GM21381 (cell line): ENCODE measurements around the gene EID2.

Experiments
- ATAC-seq: cut with Tn5 transposase; IDR thresholded peaks from one replicate; pipeline ENCODE4 v1.9.1; 2021; ENCODE audit warnings: mild to moderate bottlenecking, moderate library complexity; ENCODE audit not compliant: unreplicated experiment

The EID2 gene

DNA sequence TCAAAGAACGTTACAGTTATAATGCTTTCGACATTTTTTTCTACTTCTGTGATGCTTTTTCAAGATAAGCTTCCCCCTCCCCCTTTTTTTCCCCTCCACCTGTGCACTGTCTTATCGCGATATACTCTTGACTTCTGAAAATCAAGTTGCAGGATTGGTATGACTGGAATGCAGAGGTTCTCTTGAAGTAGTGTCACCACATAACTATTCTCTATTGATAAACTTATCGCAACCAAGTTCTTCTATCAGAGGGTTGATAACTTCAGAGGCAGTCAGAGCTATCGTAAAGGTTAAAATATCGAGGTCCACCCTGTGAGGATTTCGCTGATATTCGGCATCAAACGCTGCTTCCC is 820 bp downstream of the EID2 start:
- no peak for ATAC-seq

DNA sequence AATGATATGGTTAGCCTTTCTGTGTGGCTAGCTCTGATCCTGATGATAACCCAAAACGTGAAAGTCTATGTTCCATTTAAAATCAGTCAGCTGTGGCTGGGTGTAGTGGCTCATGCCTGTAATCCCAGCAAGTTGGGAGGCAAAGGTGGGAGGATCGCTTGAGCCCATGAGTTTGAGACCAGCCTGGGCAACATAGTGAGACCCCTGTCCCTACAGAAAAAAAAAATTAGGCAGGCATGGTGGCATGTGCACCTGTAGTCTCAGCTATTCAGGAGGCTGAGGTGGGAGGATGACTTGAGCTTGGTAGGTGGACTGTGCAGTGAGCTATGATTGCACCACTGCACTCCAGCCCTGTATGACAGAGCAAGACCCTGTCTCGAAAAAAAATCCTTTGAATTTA is 6.2 kb downstream of the EID2 start:
- ATAC-seq: no peak

DNA sequence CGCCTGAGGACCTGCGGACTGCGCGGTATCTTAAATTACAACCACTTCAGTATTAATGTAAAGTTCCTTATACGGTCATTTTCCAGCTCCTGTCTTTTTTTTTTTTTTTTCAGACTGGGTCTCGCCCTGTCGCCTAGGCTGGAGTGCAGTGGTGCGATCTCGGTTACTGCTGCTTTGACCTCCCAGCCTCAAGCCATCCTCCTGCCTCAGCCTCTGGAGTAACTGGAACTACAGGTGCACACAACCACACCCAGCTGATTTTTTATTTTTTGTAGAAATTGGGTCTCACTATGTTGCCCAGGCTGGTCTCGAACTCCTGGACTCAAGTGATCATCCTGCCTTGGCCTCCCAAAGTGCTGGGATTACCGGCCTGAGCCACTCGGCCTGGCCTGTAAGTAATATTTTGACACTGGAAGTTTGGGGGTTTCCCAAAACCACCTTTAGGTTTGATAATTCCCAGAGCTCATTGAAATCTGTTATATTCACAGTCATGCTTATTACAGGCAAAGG is 6.9 kb downstream of the EID2 start:
- ATAC-seq: no peak

DNA sequence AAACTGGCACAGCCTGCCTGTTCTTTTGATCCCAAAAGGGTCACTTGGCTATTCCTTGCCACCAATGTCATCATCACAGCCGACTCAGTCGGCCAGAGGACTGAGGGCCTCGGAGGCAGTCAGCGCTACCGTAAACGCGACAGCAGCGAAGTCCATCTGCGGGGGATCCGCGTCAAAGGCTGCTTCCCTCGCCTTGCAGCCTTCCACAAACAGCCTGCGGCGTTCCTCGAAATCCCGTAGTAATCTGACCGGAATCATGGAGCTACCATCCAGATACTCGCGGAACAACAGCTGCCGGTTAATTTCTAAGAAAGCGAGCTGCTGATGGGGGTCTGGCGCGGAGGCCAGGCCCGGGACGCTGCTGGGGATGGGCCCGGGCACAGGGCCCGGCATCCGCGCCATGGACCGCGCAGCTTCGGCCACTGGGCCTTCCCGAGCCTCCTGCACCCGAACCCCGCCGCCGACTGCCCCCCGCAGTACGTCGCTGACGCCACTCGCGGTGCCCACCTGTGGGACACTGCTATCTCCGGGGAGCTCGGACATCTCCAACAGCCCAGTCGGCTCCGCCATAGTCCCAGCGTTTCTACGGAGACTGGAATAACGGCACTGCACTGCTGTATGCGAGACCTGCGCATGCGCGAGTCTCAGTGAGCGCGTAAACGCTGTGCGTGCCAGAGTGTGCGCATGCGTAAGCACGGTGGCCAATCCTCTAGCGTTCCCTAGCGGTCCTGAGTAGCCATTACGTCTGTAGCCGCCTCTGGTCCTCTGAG is 7.5 kb downstream of the EID2 start, which contains the start of gene EID2B:
Gene EID2B (minus strand): TSS at position 620 of the 770 bp plus-strand sequence. CDS start 50 bp downstream, at position 570.
- ATAC-seq: peak; percentile 82

DNA sequence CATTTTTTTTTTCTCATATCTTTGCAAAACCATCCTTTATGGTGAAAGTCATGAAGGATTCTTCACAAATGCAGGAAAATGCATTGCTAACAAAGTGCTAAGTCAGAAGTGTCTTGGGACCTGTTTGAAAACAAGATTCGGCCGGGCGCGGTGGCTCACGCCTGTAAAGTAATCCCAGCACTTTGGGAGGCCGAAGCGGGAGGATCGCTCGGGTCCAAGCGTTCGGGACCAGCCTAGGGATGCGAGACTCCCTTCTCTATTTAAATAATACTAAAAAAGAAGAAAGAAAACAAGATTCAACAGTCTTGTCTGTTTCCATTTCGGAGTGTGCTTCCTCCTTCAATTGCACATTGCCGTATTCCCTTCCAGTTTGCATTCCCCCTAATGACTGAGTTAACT is 8.1 kb downstream of the EID2 start:
- no peak for ATAC-seq

DNA sequence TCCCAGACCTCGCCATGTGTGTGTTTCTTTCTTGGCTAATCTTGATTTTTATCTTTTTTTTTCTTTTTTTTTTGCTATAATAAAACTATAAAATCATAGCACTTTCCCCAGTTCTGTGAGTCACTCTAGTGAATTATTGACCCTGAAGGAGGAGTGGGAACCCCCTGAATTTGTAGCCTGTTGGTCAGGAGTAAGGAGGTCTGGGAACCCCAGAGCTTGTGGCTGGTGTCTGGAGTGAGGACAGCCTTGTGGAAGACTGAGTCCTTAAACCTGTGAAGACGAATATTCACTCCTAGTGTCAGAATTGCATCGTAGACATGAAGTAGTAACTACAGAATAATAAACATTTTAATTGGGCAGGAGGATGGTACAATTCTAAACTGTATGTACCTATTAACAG is 14.8 kb downstream of the EID2 start:
- no peak for ATAC-seq

DNA sequence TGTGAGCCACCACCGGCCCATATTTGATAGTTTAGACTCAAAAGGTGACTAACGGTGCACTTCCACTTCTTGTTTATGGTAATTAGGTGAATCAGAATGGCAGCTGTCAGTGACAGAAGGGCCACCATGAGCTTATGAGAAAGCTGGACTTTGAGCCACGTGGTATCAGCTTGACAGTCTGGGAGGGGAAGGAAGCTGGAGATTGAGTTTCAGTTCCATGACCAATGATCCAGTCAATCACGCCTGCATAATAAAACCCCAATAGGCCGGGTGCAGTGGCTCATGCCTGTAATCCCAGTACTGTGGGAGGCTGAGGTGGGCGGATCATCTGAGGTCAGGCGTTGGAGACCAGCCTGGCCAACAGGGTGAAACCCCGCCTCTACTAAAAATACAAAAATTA is 15.5 kb downstream of the EID2 start:
- ATAC-seq: no peak

DNA sequence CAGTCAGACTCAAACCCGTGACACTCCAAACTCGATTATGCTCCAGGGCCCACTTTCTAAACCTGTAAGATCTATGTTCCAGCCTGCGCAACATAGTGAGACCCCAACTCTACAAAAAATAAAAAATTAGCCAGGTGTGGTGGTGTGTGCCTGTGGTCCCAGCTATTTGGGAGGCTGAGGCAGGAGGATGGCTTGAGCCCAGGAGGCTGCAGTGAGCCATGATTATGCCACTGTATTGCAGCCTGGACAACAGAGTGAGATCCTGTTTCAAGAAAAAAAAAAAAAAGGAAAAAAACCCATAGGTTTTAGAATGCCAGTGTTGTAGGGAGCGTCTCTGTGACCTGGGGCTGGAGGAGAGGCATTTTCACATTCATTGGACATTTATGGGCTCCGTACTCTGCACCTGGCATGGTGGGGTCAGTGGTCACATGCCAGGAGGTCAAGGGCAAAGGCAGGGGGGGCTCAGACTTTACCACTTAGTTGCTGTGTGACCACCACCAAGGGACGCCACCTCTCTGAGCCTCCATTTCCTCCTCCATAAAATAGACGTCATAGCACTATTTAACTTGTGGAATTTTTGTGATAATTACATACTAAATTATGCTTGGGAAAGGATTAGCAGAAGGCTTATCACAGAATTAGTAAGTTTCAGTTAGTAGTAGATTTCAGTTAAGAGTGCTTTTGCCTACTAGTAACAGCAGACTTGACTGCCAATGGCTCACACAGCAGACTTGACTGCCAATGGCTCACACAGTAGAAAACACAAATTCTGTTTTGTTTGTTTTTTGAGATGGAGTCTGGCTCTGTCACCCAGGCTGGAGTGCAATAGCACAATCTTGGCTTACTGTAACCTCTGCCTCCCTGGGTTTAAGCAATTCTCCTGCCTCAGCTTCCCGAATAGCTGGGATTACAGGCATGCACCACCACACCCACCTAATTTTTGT is 19.1 kb downstream of the EID2 start:
- no peak for ATAC-seq

DNA sequence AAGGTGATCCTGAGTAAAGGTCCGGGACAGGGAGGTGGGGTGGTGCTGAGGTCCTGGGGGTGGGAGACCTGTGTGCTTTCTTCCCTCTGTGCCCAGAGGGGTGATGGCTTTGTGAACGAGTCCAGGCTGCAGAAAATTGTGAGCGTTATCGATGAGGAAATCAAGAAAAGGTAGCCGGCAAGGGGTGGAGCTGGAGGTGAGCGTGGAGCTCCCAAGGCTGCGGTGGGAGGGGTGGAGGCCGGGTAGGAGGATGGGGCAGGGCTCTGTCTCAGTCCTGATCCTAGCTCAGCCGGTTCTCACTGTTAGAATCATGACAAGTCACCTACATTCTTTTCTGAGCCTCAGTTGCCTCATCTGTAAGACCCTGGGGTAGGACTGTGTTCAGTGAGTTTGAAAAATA is 21.0 kb downstream of the EID2 start:
- no peak for ATAC-seq

DNA sequence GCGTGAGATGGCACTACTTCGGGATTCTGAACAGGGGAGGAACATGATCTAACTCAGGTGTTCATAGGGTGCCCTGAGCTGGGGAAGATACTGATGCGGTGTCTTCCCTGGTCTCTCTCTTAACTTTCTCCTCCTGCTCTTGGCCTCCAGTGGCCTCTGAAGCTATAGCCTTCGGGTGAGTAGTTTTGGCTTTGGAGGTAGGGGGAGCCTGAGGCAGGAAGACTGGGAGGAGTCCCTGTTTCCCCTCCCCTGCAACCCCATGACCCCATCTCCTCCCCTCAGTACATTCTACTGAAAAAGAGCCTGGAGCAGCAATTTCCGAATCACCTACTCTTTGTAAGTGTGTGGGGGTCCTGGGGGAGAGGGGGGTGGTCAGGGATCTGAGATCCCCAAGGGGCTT is 21.5 kb downstream of the EID2 start:
- no peak for ATAC-seq

DNA sequence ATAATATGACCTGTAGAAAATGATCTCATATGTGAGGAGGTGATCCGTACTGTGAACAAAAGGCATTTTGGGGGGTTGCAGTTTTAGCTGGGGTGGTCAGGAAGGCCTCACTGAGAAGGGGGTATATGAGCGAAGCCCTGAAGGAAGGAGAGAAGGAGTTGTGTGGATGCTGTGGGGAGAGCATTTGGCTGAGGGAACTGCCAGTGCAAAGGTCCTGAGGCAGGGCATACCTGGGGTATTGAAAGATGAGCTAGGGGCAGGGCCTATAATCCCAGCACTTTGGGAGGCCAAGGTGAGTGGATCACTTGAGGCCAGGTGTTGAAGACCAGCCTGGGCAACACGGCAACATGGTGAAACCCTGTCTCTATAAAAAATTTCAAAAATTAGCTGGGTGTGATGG is 22.5 kb downstream of the EID2 start:
- no peak for ATAC-seq

DNA sequence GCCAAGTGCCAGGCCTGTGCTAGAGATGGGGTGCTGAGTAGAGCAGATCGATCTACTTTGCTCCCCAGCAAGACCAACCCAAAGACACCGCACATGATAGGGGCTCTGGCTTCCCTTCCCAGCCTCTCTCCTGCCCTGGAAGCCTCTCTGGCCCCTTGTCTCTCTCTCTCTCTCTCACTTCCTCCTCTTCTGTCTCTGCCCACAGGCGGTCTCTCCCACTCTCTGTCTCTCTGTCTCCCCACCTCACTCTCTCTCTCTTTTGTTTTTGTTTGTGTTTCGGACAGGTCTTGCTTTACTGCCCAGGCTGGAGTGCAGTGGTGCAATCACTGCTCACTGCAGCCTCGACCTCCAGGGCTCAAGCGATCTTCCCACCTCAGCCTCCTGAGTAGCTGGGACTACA is 23.7 kb downstream of the EID2 start:
- no peak for ATAC-seq

DNA sequence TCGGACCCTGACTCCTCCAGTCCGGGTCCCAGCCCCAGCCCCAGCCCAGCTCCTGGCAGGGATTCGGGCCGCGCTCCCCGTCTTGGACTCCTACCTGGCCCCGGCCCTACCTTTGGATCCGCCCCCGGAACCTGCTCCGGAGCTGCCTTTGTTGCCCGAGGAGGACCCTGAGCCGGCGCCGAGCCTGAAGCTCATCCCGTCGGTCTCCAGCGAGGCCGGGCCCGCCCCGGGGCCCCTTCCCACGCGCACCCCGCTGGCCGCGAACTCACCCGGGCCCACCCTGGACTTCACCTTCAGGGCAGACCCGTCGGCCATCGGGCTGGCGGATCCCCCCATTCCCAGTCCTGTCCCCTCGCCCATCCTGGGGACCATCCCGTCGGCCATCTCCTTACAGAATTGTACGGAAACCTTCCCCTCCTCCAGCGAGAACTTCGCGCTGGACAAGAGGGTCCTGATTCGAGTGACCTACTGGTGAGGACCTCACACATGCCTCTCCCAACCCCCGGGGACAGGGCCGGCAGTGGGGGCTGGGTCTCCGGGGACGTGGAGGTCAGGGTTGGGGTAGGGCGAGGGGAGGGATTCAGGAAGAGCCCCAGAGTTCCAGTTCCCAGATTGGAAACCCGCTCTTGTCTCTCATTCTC is 24.3 kb downstream of the EID2 start:
- ATAC-seq: no peak

DNA sequence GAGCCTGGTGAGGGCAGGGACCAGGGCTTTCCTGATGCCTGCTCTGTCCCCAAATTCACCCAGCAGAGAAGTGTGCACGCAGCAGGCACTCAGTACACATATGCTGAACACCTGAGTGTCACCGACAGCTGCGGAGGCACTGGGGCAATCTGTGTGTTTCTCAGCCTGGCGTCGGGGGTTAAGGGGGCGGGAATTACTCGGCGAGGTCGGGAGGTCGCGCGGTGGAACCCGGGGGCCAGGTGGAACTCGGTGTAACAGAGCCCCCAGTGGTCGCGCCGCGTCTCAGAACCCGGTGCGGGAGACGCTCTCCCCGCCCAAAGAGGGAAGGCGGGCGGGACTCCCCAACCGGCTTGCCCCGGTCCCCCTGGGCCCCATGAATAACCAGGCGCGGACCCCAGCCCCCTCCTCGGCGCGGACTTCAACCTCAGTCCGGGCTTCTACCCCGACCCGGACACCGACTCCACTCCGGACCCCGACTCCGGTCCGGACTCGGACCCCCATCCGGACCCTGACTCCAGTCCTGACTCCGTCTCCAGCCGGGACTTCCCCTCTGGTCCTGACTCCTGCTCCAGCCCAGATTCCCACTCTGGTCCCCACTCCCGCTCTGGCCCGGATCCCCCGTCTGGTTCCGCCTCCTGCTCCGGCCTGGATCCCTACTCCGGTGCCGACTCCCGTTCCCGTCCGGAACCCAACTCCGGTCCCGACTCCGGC is 25.0 kb downstream of the EID2 start, which contains the start of gene SELENOV:
Gene SELENOV (plus strand): TSS at position 300 of the 711 bp plus-strand sequence. CDS start 74 bp downstream, at position 374.
- ATAC-seq: no peak

DNA sequence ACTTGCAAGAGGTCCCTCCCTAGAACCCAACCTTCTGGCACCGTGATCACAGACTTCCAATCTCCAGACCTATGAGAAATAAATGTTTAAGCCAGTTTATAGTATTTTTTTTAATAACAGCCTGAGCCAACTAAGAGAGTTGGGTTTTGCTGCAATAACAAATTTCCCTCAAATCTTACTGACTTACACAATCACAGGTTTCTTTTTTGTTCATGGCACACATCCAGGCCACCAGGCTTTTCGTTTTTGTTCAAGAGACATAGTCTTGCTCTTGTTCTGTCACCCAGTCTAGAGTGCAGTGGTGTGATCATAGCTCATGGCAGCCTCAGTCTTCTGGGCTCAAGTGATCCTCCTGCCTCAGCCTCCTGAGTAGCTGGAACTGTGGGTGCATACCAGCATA is 27.0 kb downstream of the EID2 start:
- ATAC-seq: no peak

DNA sequence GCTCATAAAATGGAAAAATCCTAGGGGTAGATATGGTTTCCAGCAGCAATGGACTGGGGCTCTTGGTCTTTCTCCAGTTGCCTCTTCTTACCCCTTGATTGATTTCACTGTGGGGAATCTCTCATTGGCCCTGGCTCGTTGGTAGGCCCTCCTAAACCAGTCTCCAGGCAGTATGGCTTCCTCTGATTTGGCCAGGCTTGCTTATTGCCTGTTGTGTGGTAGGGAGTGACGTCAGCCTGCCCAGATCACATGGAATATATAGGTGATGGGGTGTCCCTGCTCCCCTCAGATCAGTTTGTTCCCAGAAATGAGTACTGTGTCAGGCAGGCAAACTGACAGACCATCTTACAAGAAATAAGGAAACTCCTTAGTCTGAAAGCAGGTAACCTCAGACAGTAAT is 30.7 kb downstream of the EID2 start:
- no peak for ATAC-seq

DNA sequence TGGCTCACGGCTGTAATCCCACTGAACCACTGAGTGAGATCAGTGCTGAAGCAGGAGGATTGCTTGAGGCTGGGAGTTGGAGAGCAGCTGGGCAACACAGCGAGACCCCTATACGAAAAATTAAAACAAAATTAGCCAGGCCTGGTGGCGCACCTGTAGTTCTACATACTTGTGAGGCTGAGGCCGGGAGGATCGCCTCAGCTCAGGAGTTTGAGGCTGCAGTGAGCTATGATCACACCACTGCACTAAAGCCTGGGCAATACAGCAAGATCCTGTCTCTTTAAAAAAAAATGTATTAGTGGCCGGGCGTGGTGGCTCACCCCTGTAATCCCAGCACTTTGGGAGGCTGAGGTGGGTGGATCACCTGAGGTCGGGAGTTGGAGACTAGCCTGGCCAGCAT is 31.3 kb downstream of the EID2 start:
- no peak for ATAC-seq

DNA sequence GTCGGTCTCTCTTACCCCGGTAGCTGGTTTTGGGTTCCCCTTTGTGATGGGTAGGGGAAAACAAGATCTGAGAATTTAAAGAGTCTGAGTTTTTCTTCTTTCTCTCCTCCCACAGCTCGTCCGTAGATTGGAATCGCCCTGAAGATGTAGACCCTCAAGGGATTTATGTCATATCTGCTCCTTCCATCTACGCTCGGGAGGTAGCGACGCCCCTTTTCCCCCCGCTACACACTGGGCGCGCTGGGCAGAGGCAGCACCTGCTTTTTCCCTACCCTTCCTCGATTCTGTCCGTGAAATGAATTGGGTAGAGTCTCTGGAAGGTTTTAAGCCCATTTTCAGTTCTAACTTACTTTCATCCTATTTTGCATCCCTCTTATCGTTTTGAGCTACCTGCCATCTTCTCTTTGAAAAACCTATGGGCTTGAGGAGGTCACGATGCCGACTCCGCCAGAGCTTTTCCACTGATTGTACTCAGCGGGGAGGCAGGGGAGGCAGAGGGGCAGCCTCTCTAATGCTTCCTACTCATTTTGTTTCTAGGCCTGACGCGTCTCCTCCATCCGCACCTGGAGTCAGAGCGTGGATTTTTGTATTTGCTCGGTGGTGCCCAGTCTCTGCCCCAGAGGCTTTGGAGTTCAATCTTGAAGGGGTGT is 32.1 kb downstream of the EID2 start:
- ATAC-seq: no peak

DNA sequence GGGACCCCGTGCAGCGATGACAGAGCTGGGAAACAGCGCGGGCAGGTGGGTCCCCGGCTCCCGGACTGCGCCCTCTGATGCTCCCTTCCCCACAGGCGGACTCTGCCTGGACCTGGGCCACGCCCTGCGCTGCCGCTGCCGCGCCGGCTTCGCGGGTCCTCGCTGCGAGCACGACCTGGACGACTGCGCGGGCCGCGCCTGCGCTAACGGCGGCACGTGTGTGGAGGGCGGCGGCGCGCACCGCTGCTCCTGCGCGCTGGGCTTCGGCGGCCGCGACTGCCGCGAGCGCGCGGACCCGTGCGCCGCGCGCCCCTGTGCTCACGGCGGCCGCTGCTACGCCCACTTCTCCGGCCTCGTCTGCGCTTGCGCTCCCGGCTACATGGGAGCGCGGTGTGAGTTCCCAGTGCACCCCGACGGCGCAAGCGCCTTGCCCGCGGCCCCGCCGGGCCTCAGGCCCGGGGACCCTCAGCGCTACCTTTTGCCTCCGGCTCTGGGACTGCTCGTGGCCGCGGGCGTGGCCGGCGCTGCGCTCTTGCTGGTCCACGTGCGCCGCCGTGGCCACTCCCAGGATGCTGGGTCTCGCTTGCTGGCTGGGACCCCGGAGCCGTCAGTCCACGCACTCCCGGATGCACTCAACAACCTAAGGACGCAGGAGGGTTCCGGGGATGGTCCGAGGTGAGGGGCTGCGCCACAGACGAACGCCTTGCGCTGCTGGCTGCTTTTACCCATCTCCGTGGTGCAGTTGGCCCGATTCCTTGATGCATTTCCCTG is 32.8 kb downstream of the EID2 start:
- no peak for ATAC-seq

DNA sequence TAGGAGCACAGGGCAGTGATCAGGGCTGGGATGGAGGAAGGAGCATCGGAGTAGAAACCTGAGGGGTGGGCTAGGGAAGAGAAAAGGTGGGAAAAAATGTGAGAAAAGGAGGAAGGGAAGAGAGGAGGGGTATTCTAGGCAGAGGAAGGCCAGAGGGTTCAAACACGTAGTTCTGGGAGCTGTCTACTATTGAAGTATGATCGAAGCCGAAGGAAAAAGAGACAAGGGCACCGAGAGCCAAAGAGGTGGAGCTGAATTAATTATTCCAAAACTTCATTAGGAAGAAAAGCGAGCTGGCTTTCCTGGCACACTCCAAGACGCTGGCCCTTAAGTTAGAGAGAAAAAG is 33.4 kb downstream of the EID2 start:
- no peak for ATAC-seq
